Measurements from ENCODE around the gene RIPOR1. TPM values are rescaled to one million over a fixed set of nuclear protein-coding genes. Genes with fewer than 3 reads are reported as not detected.

The RIPOR1 gene
- total RNA-seq, 4 donors from 2014 or later, result 20.6 to 41.5 (median 28.3) TPM

GRCh38 chr16:67561501-67561823 is 32.8 kb downstream of the RIPOR1 start:
- Histone ChIP-seq H3K4me1 (peaks cover 40% of the 10 kb centered on the region), H3K4me3 (peak overlapping the region; percentile 99), H3K27me3 (no peaks in the 10 kb centered on the region), H3K9me3 (no peaks in the 10 kb centered on the region), H3K27ac (peak overlapping the region; percentile 100), H3K36me3 (no peaks in the 10 kb centered on the region)
- no peak for TF ChIP-seq EP300 (IDR thresholded peaks at IDR 0.05)
- TF ChIP-seq, protein P1, sequence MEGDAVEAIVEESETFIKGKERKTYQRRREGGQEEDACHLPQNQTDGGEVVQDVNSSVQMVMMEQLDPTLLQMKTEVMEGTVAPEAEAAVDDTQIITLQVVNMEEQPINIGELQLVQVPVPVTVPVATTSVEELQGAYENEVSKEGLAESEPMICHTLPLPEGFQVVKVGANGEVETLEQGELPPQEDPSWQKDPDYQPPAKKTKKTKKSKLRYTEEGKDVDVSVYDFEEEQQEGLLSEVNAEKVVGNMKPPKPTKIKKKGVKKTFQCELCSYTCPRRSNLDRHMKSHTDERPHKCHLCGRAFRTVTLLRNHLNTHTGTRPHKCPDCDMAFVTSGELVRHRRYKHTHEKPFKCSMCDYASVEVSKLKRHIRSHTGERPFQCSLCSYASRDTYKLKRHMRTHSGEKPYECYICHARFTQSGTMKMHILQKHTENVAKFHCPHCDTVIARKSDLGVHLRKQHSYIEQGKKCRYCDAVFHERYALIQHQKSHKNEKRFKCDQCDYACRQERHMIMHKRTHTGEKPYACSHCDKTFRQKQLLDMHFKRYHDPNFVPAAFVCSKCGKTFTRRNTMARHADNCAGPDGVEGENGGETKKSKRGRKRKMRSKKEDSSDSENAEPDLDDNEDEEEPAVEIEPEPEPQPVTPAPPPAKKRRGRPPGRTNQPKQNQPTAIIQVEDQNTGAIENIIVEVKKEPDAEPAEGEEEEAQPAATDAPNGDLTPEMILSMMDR (IDR thresholded peaks at IDR 0.05), result no peak
- TF ChIP-seq POLR2A (IDR thresholded peaks at IDR 0.05), result no peak
- no peak for TF ChIP-seq POLR2AphosphoS5 (IDR thresholded peaks at IDR 0.05)
- WGBS, result 0% methylated on average over 8 of the region's 8 CpGs
- no peak for DNase-seq (ENCODE audit: low spot score in 2 of 2)

GRCh38 chr16:67561824-67562525 is 33.3 kb downstream of the RIPOR1 start:
- DNase-seq (ENCODE audit: low spot score in 2 of 2), result peak; percentile 98
- TF ChIP-seq EP300 (IDR thresholded peaks at IDR 0.05) (no peak), POLR2A (IDR thresholded peaks at IDR 0.05) (peak in 1 of 2 donors; percentile 33), POLR2AphosphoS5 (IDR thresholded peaks at IDR 0.05) (peak in 2 of 3 donors; percentile 11 to 47)
- TF ChIP-seq, protein P1 (IDR thresholded peaks at IDR 0.05), result no peak
- H3K9me3 ChIP-seq, result no peaks in the 10 kb centered on the region
- H3K4me1 ChIP-seq, result peaks cover 37% of the 10 kb centered on the region
- peak overlapping the region; percentile 99 for H3K4me3 ChIP-seq
- peak overlapping the region; percentile 100 for H3K27ac ChIP-seq
- 0% methylated on average over 5 of the region's 76 CpGs for WGBS
- no peaks in the 10 kb centered on the region for H3K36me3 ChIP-seq
- no peaks in the 10 kb centered on the region for H3K27me3 ChIP-seq

GRCh38 chr16:67562526-67562917 is 33.9 kb downstream of the RIPOR1 start, which contains the start of gene CTCF:
CTCF (plus strand) TSS chr16:67562526; CDS start chr16:67610833, 48,307 bp downstream.
- H3K36me3 ChIP-seq, result no peaks in the 10 kb centered on the region
- H3K4me3 ChIP-seq, result peak within 1 kb of the TSS; percentile 99
- H3K9me3 ChIP-seq, result no peaks in the 10 kb centered on the region
- TF ChIP-seq POLR2AphosphoS5 (IDR thresholded peaks at IDR 0.05) (no peak), POLR2A (IDR thresholded peaks at IDR 0.05) (no peak)
- TF ChIP-seq, protein P1 (IDR thresholded peaks at IDR 0.05), result peak; percentile 71 to 72
- peak within 1 kb of the TSS; percentile 100 for H3K27ac ChIP-seq
- no peaks in the 10 kb centered on the region for H3K27me3 ChIP-seq
- WGBS, result 0% methylated on average over 4 of the region's 62 CpGs
- no peak for DNase-seq (ENCODE audit: low spot score in 2 of 2)
- H3K4me1 ChIP-seq, result peaks cover 36% of the 10 kb centered on the region

DNA sequence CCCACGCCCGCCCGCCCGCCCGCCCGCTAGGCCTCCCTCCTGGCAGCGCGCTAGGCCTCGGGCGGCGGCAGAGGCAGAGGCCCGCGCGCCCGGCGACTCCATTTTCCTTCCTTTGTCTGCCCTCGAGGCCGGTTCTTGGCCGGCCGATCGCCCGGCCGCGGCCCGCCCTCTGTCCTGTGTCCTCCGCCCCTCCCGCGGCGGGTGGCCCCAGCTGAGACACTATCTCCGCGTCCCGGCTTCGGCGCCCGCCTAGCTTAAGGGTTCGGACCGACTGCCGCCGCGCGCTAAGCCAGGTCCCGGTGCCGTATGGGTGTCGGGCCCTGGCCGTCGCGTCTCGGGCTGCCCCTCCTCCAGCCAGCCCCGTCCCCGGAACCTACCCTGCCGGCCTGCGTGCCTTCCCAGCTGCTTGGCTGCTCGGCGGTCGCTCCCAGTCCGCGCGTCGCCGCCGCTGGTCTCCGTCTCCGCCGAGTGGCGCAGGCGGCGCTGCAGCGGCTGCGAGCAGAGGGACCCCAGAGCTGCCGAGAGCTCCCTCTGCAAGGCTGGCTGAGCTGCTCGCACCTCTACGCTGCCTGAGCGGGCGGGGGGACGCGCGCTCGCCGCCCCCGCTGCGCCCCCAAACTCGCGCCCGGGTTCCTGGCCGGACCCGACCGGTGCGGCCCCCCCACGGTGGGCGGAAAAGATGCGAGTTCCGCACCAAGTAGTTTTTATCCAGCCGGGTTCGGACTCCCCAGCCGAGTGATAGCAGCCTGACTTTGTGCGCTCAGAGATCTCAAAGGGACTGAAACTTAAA is 34.5 kb downstream of the RIPOR1 start:
- no peak for TF ChIP-seq POLR2A (IDR thresholded peaks at IDR 0.05)
- peak in 1 of 3 donors; percentile 28 for TF ChIP-seq POLR2AphosphoS5 (IDR thresholded peaks at IDR 0.05)
- Histone ChIP-seq H3K9me3 (no peaks in the 10 kb centered on the region), H3K27ac (peak overlapping the region; percentile 100), H3K4me1 (peaks cover 36% of the 10 kb centered on the region), H3K36me3 (no peaks in the 10 kb centered on the region), H3K4me3 (peak overlapping the region; percentile 99), H3K27me3 (no peaks in the 10 kb centered on the region)
- WGBS, result 1% methylated on average over 31 of the region's 96 CpGs
- DNase-seq (ENCODE audit: low spot score in 2 of 2), result peak in 1 of 2 donors; percentile 83

DNA sequence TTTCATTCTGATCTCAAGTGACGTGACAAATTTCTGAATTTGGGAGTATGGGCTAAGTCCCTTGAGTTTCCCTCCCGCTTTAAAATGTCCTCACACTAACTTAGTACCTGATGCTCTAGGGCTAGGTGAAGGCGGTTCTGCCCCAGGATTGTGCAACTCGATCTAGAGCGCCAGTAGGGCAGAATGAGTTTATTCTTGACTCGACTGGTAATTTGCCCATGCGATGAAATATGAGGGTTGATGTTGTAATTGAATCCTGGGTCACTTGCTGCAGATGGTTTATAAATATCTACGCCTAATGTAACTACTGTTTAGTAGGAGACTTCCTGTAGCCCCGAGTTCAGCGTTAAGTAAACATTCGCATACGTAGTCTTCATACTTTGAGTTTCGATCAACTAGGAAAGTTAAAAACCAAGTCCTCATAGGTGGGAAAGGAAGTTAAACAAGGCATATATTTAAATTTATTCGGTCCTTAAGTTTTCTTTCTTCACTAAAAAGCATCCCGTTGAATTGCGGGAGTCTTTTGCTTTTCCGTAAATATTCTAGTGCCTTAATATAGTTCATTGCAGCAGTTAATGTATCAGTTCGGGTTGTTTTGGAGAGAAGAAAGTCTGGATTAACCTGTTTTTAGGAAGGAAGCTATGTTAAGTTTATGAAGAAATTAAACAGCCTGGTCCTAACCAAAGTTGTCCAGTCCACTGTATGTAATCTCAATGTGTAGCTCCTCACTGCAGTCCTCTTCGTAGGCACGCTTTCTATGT is 35.3 kb downstream of the RIPOR1 start:
- DNase-seq (ENCODE audit: low spot score in 2 of 2), result no peak
- no peaks in the 10 kb centered on the region for H3K27me3 ChIP-seq
- peak overlapping the region; percentile 99 for H3K4me3 ChIP-seq
- H3K36me3 ChIP-seq, result no peaks in the 10 kb centered on the region
- peak overlapping the region; percentile 100 for H3K27ac ChIP-seq
- peaks cover 36% of the 10 kb centered on the region for H3K4me1 ChIP-seq
- H3K9me3 ChIP-seq, result no peaks in the 10 kb centered on the region
- 3% methylated on average over 20 of the region's 20 CpGs for WGBS
- TF ChIP-seq POLR2A (IDR thresholded peaks at IDR 0.05), result no peak
- peak in 2 of 3 donors; percentile 55 to 90 for TF ChIP-seq POLR2AphosphoS5 (IDR thresholded peaks at IDR 0.05)

All from suprapubic skin (tissue), 4 donors.